HG02973 (cell line): ENCODE data around the gene KRT84.

Experiments
- ATAC-seq: cut with Tn5 transposase; IDR thresholded peaks from one replicate; pipeline ENCODE4 v1.9.1; 2021; ENCODE audit warnings: moderate library complexity; ENCODE audit not compliant: unreplicated experiment

The KRT84 gene

DNA sequence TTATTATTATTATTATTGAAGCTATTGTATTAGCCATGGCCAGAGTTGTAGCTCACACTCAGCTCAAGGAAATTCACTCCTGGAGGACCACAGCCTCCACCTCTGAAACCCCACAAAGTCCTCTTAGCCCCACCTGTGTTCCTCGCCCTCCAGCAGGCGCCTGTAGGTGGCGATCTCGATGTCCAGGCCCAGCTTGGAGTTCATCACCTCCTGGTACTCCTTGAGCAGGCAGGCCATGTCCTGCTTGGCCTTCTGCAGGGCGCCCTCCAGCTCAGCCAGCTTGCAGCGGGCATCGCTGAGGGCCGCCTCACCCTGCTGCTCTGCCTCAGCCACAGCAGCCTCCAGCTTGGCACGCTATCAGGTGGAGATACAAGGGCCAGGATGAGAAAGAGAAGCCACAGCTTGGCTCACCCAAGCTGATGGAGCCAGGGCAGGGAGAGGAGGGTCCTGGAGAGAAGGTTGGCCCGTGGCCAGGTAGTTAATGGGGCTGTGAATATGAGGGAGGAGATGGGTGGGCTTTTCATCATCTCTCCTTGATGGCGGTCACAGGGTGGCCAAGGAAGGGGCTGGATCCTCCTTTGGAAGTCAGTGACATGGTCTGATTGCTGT is 23.2 kb downstream of the KRT84 start:
- no peak for ATAC-seq

DNA sequence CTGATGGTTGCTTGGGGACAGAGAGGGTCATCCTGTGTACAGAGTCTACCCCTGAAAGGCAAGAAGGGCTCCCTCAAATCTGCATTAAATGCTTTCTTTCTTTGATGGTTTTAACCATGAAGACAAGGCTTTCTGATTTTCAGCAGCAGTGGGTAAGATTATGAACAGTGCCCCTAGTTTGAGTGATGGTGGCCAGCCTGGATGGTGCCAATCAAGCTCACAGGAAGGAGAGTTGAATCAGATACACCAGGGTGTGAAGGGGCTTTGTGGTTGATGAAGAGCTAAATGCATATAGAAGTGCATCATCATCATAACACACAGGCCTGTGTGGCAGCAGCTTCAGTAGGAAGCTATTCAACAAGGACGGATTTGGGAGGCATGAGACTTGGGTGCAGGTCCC is 23.9 kb downstream of the KRT84 start:
- ATAC-seq: no peak

DNA sequence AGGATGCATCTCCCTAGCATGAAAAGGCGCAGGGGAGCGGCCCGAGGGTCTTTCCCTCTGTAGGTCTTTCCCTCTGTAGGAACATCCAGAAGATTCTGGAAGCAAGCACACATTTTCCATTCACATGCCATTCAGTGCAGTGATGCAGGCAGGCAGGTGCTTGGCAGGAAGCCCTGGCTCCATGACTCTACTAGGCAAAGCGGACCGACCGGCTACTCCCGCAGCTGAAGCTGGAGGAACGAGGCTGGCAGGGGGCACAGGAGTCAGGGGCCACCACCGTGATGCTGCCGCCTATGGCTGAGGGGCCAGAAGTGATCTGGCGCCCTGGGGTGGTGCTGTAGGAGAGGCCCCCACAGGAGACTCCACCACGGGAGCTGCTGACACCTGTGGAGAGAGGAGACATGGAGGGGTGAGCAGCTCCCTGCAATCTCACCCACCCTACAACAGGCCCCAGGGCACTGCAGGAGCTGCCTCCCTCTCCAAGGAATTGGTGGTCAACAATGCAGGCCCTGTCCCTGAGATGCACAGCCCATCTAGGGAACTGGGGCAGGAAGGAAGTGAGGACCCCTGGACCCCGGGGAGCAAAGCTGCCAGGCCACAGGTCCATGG is 24.7 kb downstream of the KRT84 start:
- ATAC-seq: no peak

DNA sequence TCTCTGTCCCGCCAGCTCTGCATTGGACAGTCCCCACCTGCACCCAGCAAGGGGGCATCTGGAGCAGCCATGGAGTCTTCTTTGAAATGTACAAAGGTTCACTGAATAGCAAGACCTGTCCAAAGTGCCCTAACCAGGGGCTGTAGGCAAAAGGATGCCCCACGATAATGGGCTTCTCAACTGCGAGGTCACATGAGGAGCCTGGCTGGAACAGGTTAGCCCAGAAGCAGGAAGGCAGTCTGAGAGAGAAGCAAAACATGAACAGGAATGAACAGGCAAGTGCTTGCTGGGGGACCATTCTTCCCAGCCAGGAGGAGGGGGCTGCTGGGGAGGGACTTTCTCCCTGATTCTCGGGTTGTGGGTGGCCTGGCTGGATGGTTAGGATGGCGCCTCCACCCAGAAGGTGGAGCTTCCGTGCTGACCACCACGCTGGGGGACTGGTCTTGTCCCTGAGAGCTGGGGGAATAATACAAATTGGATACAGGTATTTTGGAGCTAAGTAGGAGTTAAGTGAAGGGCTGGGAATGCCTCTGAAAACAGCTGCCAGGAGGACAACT is 25.3 kb downstream of the KRT84 start:
- ATAC-seq: no peak

DNA sequence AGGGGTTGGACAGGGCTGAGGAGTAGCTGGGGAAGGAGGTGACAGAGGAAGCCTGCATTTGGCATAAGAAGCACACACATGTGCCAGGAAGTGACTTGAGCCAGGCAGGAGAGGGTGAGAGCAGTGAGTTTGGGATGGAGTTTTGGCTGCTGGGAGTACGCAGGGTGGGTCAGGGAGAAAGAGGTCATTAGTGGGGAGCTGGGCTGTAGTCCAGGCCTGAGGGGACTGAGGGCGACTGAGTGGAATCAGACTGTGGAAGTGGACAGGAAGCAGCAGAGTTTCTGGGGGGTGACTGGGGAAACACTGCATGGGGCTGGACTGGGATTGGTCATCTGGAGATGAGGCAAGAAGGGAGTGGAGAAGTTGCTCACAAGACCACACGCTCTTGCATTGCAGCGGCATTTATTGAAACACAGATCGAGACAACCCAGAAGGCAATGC is 25.8 kb downstream of the KRT84 start:
- ATAC-seq: no peak

DNA sequence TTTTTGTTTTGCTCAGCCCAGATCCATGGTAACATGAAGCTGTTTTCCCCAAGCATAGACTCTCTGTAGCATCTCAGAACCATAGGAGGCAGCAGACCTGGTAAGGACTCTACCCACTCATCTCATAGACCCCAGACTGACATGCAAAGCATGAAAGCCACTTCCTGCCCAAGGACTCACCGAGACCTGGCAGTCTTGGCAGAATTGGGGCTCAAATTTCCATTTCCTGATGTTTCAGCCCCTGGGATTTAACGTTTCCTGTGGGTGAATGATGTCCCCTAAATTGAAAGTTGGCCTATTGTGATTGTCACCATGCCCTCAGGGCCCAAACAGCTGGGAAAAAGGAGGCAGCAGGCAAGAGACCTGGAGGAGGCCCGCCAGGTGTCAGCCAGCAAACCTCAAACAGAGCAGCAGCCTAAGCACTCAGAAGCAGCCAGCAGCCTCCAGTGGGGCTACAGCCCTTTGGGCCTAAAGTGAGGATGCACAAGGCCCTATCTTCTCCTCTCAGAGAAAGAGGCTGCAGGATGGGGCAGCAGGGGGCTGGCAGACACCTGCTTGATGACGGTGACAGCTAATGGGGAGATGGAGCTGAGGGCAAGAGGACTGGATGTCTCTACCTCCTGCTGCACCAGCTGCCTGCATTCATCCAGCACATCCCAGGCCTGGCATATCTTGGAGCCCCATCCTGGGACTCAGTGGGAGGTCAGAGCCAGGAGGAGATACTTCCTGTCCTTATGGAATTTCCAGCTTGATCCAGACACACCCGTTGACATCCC is 26.7 kb downstream of the KRT84 start:
- peak; percentile 94 for ATAC-seq

DNA sequence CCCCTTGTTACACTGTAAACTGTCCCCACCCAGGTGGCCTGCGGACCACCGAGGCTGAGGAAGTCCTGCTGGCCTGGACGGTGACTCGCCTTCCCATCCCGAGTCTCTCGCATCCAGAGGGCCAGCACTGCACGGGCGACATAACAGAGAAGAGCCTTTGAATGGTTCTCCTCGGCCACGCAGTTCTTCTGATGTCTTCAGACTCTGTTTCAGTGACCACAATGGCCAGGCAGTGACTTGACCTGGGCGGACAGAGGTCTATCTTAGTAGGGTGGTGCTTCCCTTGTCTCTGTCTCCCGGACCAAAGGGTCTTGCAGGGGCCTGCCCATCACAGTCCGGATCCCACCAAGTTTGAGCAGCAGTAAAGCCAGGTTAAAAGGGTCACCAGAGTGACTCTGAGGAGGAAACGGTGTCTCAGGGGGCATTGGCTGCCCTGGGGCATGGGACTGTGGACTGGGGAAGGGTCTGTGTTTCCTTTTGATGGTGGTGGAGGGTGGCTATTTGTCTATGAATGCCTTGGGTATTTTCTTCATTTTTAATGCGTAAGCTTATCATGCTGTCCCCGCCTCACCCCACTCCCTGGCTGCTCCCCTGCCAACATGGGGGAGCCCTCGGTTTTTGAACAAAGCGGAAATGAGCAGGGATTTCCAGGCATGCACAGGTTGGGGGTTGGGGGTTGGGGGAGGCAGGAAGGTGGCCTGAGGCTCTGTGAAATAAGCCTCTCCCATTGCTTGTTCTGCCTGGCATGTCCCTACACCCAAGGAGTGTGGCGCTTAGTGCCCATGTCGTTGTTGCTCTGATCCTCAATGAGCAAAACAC is 28.5 kb downstream of the KRT84 start:
- ATAC-seq: no peak

DNA sequence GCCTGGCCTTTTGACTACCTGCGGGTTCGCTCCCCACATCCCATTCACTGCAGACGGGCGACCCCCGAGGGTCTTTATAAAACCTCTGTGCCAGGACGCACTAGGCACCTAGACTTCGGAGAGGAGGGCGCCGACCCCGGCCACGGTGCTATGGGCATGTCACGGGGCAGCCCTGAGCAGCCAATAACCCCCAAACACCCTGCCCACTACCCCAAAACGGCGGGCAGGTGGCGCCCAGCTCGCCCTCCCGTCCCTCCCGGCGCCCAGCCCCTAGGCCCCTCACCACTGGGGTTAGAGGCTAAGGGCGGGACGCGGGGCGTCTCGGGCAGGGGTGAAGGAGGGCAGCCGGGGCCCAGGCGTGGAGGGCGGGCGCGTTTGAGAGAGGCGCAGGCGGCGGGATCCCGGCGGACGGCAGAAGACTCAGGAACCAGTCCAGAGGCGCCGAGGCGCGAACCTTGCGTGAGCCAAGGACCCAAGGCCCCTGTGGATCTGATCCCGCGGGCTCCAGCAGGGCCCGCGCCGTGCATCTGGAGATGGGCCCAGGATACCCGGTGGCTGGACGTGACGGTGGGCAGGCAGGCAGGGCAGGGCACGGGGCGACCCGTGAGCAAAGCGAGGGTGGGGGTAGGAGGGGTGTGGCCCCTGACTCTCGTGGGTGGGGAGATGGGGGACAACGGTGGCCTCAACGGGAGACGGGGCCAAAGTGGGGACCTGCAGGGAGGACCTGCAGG is 29.3 kb downstream of the KRT84 start:
- no peak for ATAC-seq

DNA sequence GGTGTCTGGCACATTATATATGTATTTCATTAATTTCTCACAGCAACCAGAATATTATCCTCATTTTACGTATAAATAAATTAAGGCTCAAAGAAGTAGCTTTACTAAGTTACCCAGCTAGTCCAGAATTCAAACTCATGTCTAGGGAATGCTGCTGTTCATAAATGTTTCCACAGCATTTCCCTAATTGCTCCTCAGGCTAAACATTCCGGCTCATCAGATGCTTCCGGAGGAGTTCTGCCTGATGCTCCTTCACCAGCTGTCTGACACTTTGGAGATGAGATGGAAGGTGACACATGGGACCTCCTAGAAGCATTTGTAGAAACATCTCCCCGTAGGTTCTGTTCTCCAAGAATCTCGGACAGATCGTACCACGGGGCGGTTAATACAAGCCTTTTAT is 30.3 kb downstream of the KRT84 start:
- no peak for ATAC-seq

DNA sequence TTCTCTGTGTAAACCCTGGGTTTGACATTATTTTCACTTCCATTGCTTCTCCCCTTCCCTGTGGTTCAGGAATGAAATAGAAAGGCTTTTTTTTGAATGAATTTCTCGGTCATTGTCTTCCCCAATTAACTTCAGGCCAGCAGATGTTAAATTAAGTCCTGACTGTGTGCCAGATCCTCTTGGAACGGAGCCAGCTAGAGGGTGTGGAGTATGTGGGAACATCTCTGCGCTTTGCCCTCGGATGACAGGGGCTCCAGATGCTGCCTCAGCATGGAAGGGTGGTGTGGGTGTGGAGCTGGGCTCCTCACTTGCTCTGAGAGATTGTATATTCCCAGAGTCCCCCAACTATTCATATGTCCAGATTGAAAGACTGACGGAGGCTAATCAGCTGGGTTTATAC is 31.3 kb downstream of the KRT84 start:
- ATAC-seq: no peak

DNA sequence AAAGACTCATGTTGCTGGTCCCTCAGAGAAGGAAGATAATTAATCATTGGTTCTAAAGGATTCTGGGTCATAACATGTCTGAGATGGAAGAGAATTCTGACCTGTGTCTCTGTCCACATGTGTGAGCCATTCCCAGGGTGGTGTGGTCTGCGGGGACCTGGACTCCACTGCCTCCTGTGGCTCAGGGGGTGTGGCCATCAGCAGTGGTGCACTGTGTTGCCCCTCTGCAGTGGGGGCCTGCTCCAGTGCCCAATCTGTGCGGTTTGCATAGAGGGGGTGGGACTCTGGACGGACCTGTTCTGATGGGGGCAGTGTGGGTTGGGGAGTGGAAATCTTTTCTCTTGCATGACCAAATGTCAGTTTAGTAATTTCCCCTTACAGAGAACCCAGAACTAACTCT is 31.7 kb downstream of the KRT84 start:
- ATAC-seq: no peak

DNA sequence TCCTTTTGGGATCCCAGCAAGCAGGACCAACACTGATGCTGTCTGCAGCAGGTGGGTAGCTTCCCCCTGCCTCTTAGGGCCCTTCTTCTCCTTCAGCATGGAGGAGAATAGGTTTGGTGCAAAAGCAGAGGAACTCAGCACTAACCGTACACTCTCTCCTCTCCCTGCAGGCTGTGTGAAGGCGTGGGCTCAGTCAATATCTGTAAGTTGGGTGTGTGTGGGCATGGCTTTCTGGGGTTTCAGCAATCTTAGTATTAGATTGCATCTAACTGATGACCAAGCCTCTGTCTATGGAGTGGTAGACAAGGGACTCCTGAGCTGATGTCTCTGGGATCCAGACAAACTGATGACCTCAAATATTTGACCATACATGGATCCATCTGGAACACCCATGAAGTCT is 32.5 kb downstream of the KRT84 start:
- ATAC-seq: no peak

DNA sequence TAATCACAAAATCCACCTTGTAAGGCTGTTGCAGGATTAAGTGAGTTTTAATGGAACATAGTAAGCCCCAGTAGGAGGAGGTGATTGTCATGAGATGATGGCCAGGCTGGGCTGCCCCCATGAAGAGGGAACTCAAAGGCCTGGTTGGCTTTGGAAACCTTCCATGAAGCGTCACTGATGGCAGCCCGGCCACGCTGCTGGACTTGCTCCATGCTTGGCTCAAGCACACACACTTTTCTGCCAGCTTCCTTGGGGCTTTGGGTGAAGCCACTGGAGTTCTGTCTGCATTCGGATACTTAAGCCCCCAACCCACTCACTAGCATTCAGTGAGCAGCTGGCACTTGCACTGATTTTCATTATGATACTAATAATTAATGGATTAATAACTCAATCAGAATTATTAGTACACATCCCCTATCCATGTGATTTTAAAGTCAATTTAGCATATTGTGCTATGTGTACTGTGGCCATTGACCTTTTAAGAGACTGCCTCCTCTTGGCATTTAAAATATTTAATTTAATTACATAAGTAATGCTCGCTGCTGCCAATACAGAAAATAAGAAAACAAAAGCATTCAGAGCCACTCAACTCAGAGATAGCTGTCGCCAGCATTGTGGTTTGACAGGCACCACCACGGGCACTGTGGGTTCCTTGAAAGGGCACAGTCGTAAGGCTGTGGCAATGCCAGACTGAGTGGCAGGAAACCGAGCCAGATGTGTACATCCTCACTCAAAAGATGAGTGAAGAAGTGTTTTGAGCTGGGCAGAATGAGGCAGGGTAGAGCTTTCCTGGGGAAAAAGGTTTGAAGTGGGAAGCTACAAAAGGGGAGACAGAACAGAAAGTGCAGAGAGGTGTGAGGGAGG is 34.0 kb downstream of the KRT84 start:
- ATAC-seq: no peak

DNA sequence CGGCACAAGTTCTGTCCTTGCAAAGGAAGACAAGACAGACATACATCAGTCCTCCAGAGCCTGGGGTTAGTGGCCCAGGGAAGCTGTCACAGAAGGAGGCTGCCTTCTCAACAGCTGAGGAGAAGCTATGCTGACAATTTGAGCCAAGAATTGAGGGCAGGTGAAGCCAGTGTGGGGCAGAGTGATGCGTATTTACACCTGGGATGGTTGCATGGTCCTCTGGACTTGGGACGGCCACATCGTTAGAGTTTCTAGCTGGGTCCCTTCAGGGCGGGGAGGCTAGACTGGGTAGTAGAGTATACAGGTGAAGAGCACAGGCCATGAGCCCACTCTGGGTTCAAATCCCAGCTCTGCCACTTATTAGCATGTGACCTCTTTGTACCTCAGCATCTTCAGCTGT is 34.7 kb downstream of the KRT84 start:
- ATAC-seq: no peak

DNA sequence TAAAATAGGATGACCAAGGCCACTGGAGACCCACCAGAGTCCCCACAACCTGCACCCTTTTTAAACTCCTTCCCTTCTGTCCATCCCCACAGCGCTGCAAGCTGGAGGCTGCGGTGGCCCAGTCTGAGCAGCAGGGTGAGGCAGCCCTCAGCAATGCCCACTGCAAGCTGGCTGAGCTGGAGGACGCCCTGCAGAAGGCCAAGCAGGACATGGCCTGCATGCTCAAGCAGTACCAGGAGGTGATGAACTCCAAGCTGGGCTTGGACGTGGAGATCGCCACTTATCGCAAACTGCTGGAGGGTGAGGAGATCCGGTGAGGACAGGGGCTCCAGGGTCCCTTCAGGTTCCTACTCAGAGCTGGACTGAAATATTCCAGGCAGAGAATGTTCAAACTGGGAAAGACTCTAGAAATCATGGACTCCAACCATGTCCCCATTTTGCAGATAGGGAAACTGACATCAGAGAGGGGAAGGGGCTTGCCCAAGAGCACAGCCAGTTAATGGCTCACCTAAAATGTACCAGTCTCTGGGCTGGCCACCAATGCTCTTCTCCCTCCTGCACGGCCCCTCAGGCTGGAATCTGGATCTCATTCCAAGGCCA is 35.3 kb downstream of the KRT84 start:
- no peak for ATAC-seq

DNA sequence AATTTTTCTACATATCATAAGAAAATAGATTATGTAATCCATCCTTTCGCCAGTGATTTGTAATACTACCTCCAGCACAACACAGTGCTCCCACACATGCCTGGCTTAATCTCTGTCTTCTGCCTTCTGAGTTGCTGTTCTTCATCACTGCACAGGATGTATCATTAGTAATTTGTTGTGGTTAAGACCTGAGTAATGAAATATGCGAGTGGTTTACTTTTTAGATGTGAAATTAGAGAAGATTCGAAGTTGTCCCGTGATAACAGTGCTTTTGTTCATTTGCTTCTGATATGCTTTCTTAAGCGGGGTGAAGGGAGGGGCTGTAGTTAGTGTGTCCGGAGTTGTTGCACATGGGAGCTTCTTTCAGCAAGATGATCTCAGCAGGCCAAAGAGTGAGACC is 36.3 kb downstream of the KRT84 start:
- no peak for ATAC-seq

DNA sequence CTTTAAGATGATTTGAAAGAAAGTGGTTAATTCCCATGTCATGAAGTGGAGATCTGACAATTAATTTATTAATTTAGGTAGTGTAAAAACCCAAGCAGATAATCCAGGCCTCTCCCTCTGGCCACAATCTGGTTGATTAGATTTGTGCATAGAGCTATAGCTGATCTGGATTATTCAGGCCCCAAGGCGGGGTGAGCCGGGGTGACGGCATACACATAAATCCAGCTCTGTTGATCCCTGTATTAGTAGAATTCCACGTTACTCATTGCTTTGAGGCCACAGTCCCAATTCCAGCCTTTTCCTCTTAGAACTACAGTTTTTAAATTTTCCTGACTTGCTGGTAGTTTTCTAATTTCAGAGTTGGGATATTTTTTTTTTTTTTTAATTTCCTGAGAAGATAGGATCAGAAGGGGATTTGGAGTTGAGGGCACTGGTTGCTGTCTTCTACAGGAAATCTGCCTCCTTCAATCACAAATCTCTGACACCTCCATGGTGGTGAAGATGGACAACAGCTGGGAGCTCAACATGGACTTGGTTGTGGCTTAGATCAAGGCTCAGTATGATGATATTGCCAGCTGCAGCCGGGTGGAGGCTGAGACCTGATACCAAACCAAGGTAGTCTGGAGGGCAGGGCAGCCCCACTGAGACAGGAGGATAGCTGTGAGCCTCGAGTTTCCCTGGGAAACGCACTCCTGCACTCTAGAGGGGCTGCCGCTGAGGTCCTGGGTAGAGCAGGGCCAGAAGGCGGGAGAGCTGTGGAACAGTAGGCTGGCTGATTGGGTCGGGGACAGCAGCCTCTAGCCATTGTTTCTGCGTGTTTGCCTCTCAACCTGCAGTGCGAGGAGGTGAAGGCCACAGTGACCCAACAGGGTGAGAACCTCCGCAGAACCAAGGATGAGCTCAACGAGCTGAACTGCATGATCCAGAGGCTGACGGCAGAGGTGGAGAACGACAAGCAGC is 37.6 kb downstream of the KRT84 start:
- no peak for ATAC-seq

DNA sequence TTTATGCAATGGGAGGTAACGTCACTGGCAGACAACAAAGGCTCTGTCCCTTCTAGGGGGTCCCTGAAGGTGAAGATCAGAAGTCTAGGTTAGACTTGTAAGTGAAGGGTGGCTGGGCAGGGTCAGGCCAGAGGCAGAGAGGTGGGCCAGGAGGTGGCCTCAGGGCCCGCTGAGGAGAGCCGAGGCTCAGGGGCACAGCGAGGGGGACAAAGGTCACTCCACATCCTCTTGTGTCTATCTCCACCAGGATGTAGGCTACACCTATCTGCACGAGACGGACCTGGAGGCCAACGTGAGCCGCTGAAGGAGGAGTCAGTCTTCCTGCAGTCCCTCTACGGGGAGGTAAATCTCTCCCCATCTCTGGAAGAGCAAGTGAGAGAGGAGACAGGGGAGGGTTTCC is 38.4 kb downstream of the KRT84 start:
- no peak for ATAC-seq
